Activated CD8-positive, alpha-beta memory T cell treated with anti-CD3 and anti-CD28 coated beads for 36 hours (primary cell): ENCODE results near the gene ATG4C. TPM values are rescaled to one million over a fixed set of nuclear protein-coding genes. Genes with fewer than 3 reads are reported as not detected.
"Not testable (repeated sequence)": the region's sequence is repeated elsewhere in the genome, so short reads cannot be mapped to it uniquely, and the experiment has no call there.

Experiments used
- CTCF ChIA-PET: fragments of 350-600 bp; sonication (Branson Sonifier 250); formaldehyde crosslinking; loops from one replicate; lab custom pipeline; 2021; ENCODE audit warnings: antibody characterized with exemption; lab: Charles Lee
- POLR2A ChIA-PET: fragments of 350-600 bp; sonication (Branson Sonifier 250); formaldehyde crosslinking; loops from one replicate; lab custom pipeline; 2021; ENCODE audit warnings: antibody characterized with exemption; lab: Charles Lee
- total RNA-seq, 2 experiments: library from RNA; stranded (reverse); gene quantifications; one replicate each; pipeline ENCODE4 v1.2.3, GENCODE V29; 2021

The ATG4C gene
- total RNA-seq: 10 to 100 TPM; 18.0 to 18.7 TPM

GRCh38 chr1:62783736-62784508 is at the start of gene ATG4C:
Gene ATG4C, plus strand, starts transcription at chr1:62784132. Its CDS starts 19,655 bp downstream, at chr1:62803787.
- POLR2A ChIA-PET: no interaction called here
- CTCF ChIA-PET: no interaction called here

GRCh38 chr1:62735491-62736171 is 48.3 kb upstream of the ATG4C start:
- POLR2A ChIA-PET: no interaction called here
- CTCF ChIA-PET: no interaction called here

- POLR2A ChIA-PET, CTCF ChIA-PET: not testable (repeated sequence)
Observed at GRCh38 chr1:62740701-62741100, 43.2 kb upstream of the ATG4C start.

GRCh38 chr1:62744611-62745577 is 39.0 kb upstream of the ATG4C start:
- ChIA-PET CTCF (interaction anchor here (2.6 kb wide), 1 partner anchor 569 kb away, joined by 8 read pairs; no protein-coding TSS in a partner anchor), POLR2A (no interaction called here)

- POLR2A ChIA-PET: interaction anchor here (0.6 kb wide), 1 partner anchor 292 kb away, joined by 14 read pairs; no protein-coding TSS in a partner anchor
- CTCF ChIA-PET: interaction anchor here (1.0 to 2.6 kb wide), 3 partner anchors 233 to 571 kb away, joined by 3 to 8 read pairs (median 4); no protein-coding TSS in a partner anchor
Observed at GRCh38 chr1:62746086-62746808, 37.7 kb upstream of the ATG4C start.

GRCh38 chr1:62746809-62747138 is 37.2 kb upstream of the ATG4C start:
- ChIA-PET CTCF (interaction anchor here (1.0 to 2.6 kb wide), 3 partner anchors 234 to 571 kb away, joined by 3 to 8 read pairs (median 4); no protein-coding TSS in a partner anchor), POLR2A (interaction anchor here (0.6 kb wide), 1 partner anchor 293 kb away, joined by 14 read pairs; no protein-coding TSS in a partner anchor)

GRCh38 chr1:62753031-62753965 is 30.6 kb upstream of the ATG4C start:
- ChIA-PET CTCF (no interaction called here), POLR2A (no interaction called here)

- CTCF ChIA-PET, POLR2A ChIA-PET: not testable (repeated sequence)
Observed at GRCh38 chr1:62754938-62755337, 29.0 kb upstream of the ATG4C start.

- POLR2A ChIA-PET, CTCF ChIA-PET: not testable (repeated sequence)
Observed at GRCh38 chr1:62756255-62756884, 27.6 kb upstream of the ATG4C start.

GRCh38 chr1:62759232-62759875 is 24.6 kb upstream of the ATG4C start:
- CTCF ChIA-PET, POLR2A ChIA-PET: not testable (repeated sequence)

- POLR2A ChIA-PET, CTCF ChIA-PET: not testable (repeated sequence)
Observed at GRCh38 chr1:62760021-62760782, 23.7 kb upstream of the ATG4C start.

- CTCF ChIA-PET: not testable (repeated sequence)
- POLR2A ChIA-PET: interaction anchor here (0.5 kb wide), 1 partner anchor 193 kb away, joined by 6 read pairs; no protein-coding TSS in a partner anchor
Observed at GRCh38 chr1:62761223-62761870, 22.6 kb upstream of the ATG4C start.

GRCh38 chr1:62762027-62762426 is 21.9 kb upstream of the ATG4C start:
- CTCF ChIA-PET: not testable (repeated sequence)
- POLR2A ChIA-PET: interaction anchor here (0.5 kb wide), 1 partner anchor 193 kb away, joined by 6 read pairs; no protein-coding TSS in a partner anchor

GRCh38 chr1:62765981-62766380 is 18.0 kb upstream of the ATG4C start:
- POLR2A ChIA-PET: no interaction called here

GRCh38 chr1:62768551-62768950 is 15.4 kb upstream of the ATG4C start:
- POLR2A ChIA-PET: not testable (repeated sequence)
- CTCF ChIA-PET: interaction anchor here (0.7 kb wide), 1 partner anchor 70 kb away, joined by 3 read pairs; no protein-coding TSS in a partner anchor

More at GRCh38 chr1:62765981-62766380, 18.0 kb upstream of the ATG4C start:
- CTCF ChIA-PET: no interaction called here
